Mesenchymal stem cell (in vitro differentiated cells and primary cell): ENCODE measurements around the gene OTOP3.
"Not testable (repeated sequence)": the region's sequence is repeated elsewhere in the genome, so short reads cannot be mapped to it uniquely, and the experiment has no call there.

Experiments used
- DNase-seq: peaks from one replicate; pipeline ENCODE4 v3.0.0-alpha.2; 2013
- H2AFZ ChIP-seq: one replicate; pipeline ENCODE4 v1.6.1; 2013; ENCODE audit warnings: low read depth, mild to moderate bottlenecking, control low read depth, inconsistent platforms, low read length, moderate library complexity
- H2AK5ac ChIP-seq: 2 replicates; pipeline ENCODE4 v1.6.1; 2013; ENCODE audit warnings: low read length, moderate library complexity, mild to moderate bottlenecking, inconsistent platforms; ENCODE audit not compliant: severe bottlenecking
- H2BK120ac ChIP-seq: one replicate; pipeline ENCODE4 v1.6.1; 2013; ENCODE audit warnings: low read depth, mild to moderate bottlenecking, inconsistent platforms, low read length, moderate library complexity
- H2BK12ac ChIP-seq, 2 experiments: one replicate each; pipeline ENCODE4 v1.6.1; 2013; ENCODE audit warnings: inconsistent platforms in 2 of 2, low read length in 2 of 2, mild to moderate bottlenecking in 2 of 2, moderate library complexity in 2 of 2, control low read depth in 1 of 2
- H2BK15ac ChIP-seq: one replicate; pipeline ENCODE4 v1.6.1; 2013; ENCODE audit warnings: mild to moderate bottlenecking, low read depth, inconsistent platforms; ENCODE audit not compliant: poor library complexity, severe bottlenecking
- H2BK5ac ChIP-seq: 2 replicates; pipeline ENCODE4 v1.6.1; 2013; ENCODE audit warnings: low read depth, mild to moderate bottlenecking, low read length, control low read depth, inconsistent platforms; ENCODE audit not compliant: poor library complexity, severe bottlenecking
- H3K14ac ChIP-seq, 2 experiments: one replicate each; pipeline ENCODE4 v1.6.1; 2013; ENCODE audit warnings: inconsistent platforms in 2 of 2, low read length in 2 of 2, control low read depth in 1 of 2, mild to moderate bottlenecking in 1 of 2, moderate library complexity in 1 of 2
- H3K18ac ChIP-seq, 2 experiments: one replicate each; pipeline ENCODE4 v1.6.1; 2013; ENCODE audit warnings: inconsistent platforms in 2 of 2, low read length in 2 of 2, control low read depth in 1 of 2, low read depth in 1 of 2, mild to moderate bottlenecking in 1 of 2
- H3K23ac ChIP-seq, 2 experiments: one replicate each; pipeline ENCODE4 v1.6.1; 2013; ENCODE audit warnings: inconsistent platforms in 2 of 2, low read length in 2 of 2, mild to moderate bottlenecking in 2 of 2, moderate library complexity in 2 of 2, control low read depth in 1 of 2
- H3K27ac ChIP-seq: 2 replicates; pipeline ENCODE4 v1.5.1; 2013; ENCODE audit warnings: mild to moderate bottlenecking, moderate library complexity, low read length, control low read depth, inconsistent platforms; ENCODE audit not compliant: poor library complexity, severe bottlenecking
- H3K27me3 ChIP-seq, 2 experiments: 2 replicates each; pipeline versions ENCODE4 v1.6.1 to v1.7.0; 2013; ENCODE audit warnings: low read length in 2 of 2, mild to moderate bottlenecking in 2 of 2, moderate library complexity in 2 of 2, control low read depth in 1 of 2, inconsistent platforms in 1 of 2; ENCODE audit not compliant: control insufficient read depth in 1 of 2, insufficient read depth in 1 of 2
- H3K36me3 ChIP-seq, 2 experiments: 2 replicates each; pipeline versions ENCODE4 v1.6.1 to v1.7.0; 2013; ENCODE audit warnings: low read length in 2 of 2, control low read depth in 1 of 2, inconsistent platforms in 1 of 2, low read depth in 1 of 2, mild to moderate bottlenecking in 1 of 2; ENCODE audit not compliant: insufficient read depth in 2 of 2, control insufficient read depth in 1 of 2
- H3K4ac ChIP-seq, 2 experiments: one replicate each; pipeline ENCODE4 v1.6.1; 2013; ENCODE audit warnings: inconsistent platforms in 2 of 2, low read length in 2 of 2, mild to moderate bottlenecking in 2 of 2, moderate library complexity in 2 of 2, control low read depth in 1 of 2, low read depth in 1 of 2
- H3K4me1 ChIP-seq: 2 replicates; pipeline ENCODE4 v1.6.1; 2013; ENCODE audit warnings: low read depth, low read length, control low read depth; ENCODE audit not compliant: control insufficient read depth, insufficient read depth
- H3K4me2 ChIP-seq: 2 replicates; pipeline ENCODE4 v1.6.1; 2013; ENCODE audit warnings: low read length, mild to moderate bottlenecking, inconsistent platforms; ENCODE audit not compliant: poor library complexity, severe bottlenecking
- H3K4me3 ChIP-seq, 2 experiments: 2 replicates each; pipeline versions ENCODE4 v1.5.1 to v1.7.0; 2013; ENCODE audit warnings: low read length in 2 of 2, mild to moderate bottlenecking in 2 of 2, control low read depth in 1 of 2, low read depth in 1 of 2; ENCODE audit not compliant: insufficient read depth in 1 of 2
- H3K79me1 ChIP-seq: replicated peaks from 2 replicates; pipeline ENCODE4 v1.6.1; 2013; ENCODE audit warnings: mild to moderate bottlenecking, control low read depth, low read length, inconsistent platforms; ENCODE audit not compliant: poor library complexity, severe bottlenecking
- H3K9ac ChIP-seq: 2 replicates; pipeline ENCODE4 v1.7.0; 2013; ENCODE audit warnings: mild to moderate bottlenecking, low read length, moderate library complexity
- H3K9me3 ChIP-seq: 2 replicates; pipeline ENCODE4 v1.7.0; 2013; ENCODE audit warnings: mild to moderate bottlenecking, low read length; ENCODE audit not compliant: control insufficient read depth
- H4K8ac ChIP-seq: one replicate; pipeline ENCODE4 v1.6.1; 2013; ENCODE audit warnings: inconsistent platforms, mild to moderate bottlenecking, low read length, moderate library complexity
- H4K91ac ChIP-seq: one replicate; pipeline ENCODE4 v1.6.1; 2013; ENCODE audit warnings: mild to moderate bottlenecking, low read length, inconsistent platforms
- WGBS: methylation state at CpG from one replicate; pipeline ENCODE4 v1.1.7; 2013; ENCODE audit warnings: mixed read lengths; 5-methylcytosine and 5-hydroxymethylcytosine counted together

The OTOP3 gene

DNA sequence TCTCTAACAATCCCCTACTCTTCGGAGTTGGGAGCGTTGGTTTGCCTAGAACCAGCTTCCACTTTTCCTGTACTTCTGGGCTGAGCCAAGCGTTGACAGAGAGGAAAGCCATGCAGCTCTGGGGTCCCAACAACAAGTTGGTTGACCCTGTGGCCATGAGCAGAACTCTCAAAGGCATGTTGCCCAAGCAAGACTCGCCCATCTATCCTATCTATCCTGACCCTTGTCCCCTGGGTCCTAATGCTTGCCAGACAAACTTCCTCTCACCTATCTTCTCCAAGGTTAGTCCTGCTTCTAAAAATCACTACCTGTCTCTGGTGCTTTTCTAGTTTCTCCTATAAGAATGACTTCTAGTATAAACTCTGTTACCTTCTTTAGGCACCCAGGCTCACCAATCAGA is 26.6 kb upstream of the OTOP3 start:
- H3K9me3 ChIP-seq, H3K23ac ChIP-seq, H3K9ac ChIP-seq, H3K4me1 ChIP-seq, H2BK5ac ChIP-seq, H3K18ac ChIP-seq, H3K4ac ChIP-seq, H2AK5ac ChIP-seq, H2BK15ac ChIP-seq, H2AFZ ChIP-seq, H3K4me2 ChIP-seq, H3K27ac ChIP-seq, H3K36me3 ChIP-seq, H3K79me1 ChIP-seq, H4K91ac ChIP-seq, DNase-seq, H3K4me3 ChIP-seq, H3K14ac ChIP-seq, H2BK12ac ChIP-seq, H2BK120ac ChIP-seq, H4K8ac ChIP-seq: not testable (repeated sequence)
- 57% methylated on average over 4 of the region's 4 CpGs for WGBS
- H3K27me3 ChIP-seq, result peaks cover 15 to 27% of the 10 kb centered on the region in 2 experiments

- H3K27ac ChIP-seq, H3K9ac ChIP-seq, DNase-seq, H4K8ac ChIP-seq, H3K4me3 ChIP-seq, H2AK5ac ChIP-seq, H2BK120ac ChIP-seq, H3K79me1 ChIP-seq, H2BK12ac ChIP-seq, H2BK15ac ChIP-seq, H3K23ac ChIP-seq, H3K36me3 ChIP-seq, H2BK5ac ChIP-seq, H3K14ac ChIP-seq, H3K4me2 ChIP-seq, H3K4ac ChIP-seq, H2AFZ ChIP-seq, H3K4me1 ChIP-seq, H3K9me3 ChIP-seq, H3K18ac ChIP-seq, H4K91ac ChIP-seq: not testable (repeated sequence)
- WGBS, result 75% methylated on average over 7 of the region's 8 CpGs
- H3K27me3 ChIP-seq, result peaks cover 19 to 29% of the 10 kb centered on the region in 2 experiments
These were observed 24.3 kb upstream of the OTOP3 start for GRCh38 chr17:74911423-74911822.

GRCh38 chr17:74916136-74916850 is 19.4 kb upstream of the OTOP3 start:
- DNase-seq, result no peak
- Histone ChIP-seq H2BK120ac (no peak overlapping the region), H2BK15ac (no peak overlapping the region), H3K4me3 (no peak overlapping the region), H4K8ac (no peak overlapping the region), H2AFZ (no peak overlapping the region), H4K91ac (no peak overlapping the region), H2BK12ac (no peak overlapping the region), H3K14ac (peak overlapping the region in 1 of 2 experiments; percentile 5), H2BK5ac (no peak overlapping the region), H3K27ac (no peak overlapping the region), H3K36me3 (no peaks in the 10 kb centered on the region), H3K4ac (no peak overlapping the region), H3K4me1 (peaks cover 15% of the 10 kb centered on the region), H3K18ac (no peak overlapping the region), H3K23ac (peak overlapping the region in 1 of 2 experiments; percentile 16), H3K9me3 (no peaks in the 10 kb centered on the region), H3K27me3 (peaks cover 23 to 61% of the 10 kb centered on the region in 2 experiments), H3K9ac (no peak overlapping the region), H3K79me1 (no peaks in the 10 kb centered on the region), H3K4me2 (no peak overlapping the region), H2AK5ac (no peak overlapping the region)
- 90% methylated on average over 13 of the region's 13 CpGs for WGBS

GRCh38 chr17:74916851-74917199 is 18.9 kb upstream of the OTOP3 start:
- Histone ChIP-seq H4K91ac (no peak overlapping the region), H3K23ac (peak overlapping the region in 1 of 2 experiments; percentile 23), H2BK15ac (no peak overlapping the region), H3K36me3 (no peaks in the 10 kb centered on the region), H2BK120ac (no peak overlapping the region), H3K9ac (no peak overlapping the region), H3K9me3 (no peaks in the 10 kb centered on the region), H3K18ac (no peak overlapping the region), H2AK5ac (no peak overlapping the region), H2AFZ (no peak overlapping the region), H3K4me1 (peaks cover 15% of the 10 kb centered on the region), H3K4me2 (no peak overlapping the region), H3K14ac (peak overlapping the region in 1 of 2 experiments; percentile 5), H2BK12ac (no peak overlapping the region), H3K4ac (no peak overlapping the region), H3K27ac (no peak overlapping the region), H3K4me3 (no peak overlapping the region), H3K79me1 (no peaks in the 10 kb centered on the region), H3K27me3 (peaks cover 29 to 66% of the 10 kb centered on the region in 2 experiments), H2BK5ac (no peak overlapping the region), H4K8ac (no peak overlapping the region)
- 93% methylated on average over 11 of the region's 11 CpGs for WGBS
- no peak for DNase-seq
